ENCODE data around the gene RASGEF1C. TPM values are rescaled to one million over a fixed set of nuclear protein-coding genes. Genes with fewer than 3 reads are reported as not detected.

The RASGEF1C gene
- total and polyA plus RNA-seq, 10 of the 15 experiments (the other 5 are each of a cell fraction or from before 2014, with no cell fraction given): not detected

GRCh38 chr5:180207593-180207992 lies 1.4 kb downstream of the RASGEF1C start (continued):
- no peak for TF ChIP-seq RB1 (IDR thresholded peaks at IDR 0.05; ENCODE audit: borderline replicate concordance)

GRCh38 chr5:180206993-180207392 lies 2.0 kb downstream of the RASGEF1C start:
- no TSS peak for BruUV-seq (replicated peaks)
- peaks cover 0 to 5% of the 10 kb centered on the region in 2 experiments; a peak in 2 of 4 replicates for H3K27me3 ChIP-seq (replicated peaks in 1 of 2; ENCODE audit: control insufficient read depth in 2 of 2, insufficient read depth in 2 of 2, low read length in 1 of 2)
- H2AFZ ChIP-seq (ENCODE audit: control insufficient read depth, low read depth, low read length): no peak overlapping the region
- H3K4me1 ChIP-seq (ENCODE audit: control insufficient read depth, insufficient read depth, low read length): no peaks in the 10 kb centered on the region
- ChIA-PET POLR2A (no interaction called here), RAD21 (ENCODE audit: unreplicated experiment) (interaction anchor here (0.6 kb wide), 1 partner anchor 122 kb away, joined by 3 read pairs; no protein-coding TSS in a partner anchor), SMC1A (ENCODE audit: uncharacterized antibody, unreplicated experiment) (no interaction called here), CTCF (interaction anchor here (1.1 to 1.3 kb wide), 4 partner anchors 82 to 265 kb away, joined by 3 to 4 read pairs (median 3); no protein-coding TSS in a partner anchor)
- no peak for FAIRE-seq
- no peaks in the 10 kb centered on the region for H4K20me1 ChIP-seq (ENCODE audit: control insufficient read depth, insufficient read depth)
- H3K4me2 ChIP-seq (ENCODE audit: control insufficient read depth, insufficient read depth): no peak overlapping the region
- no peak overlapping the region for H3K27ac ChIP-seq (ENCODE audit: control insufficient read depth, insufficient read depth)
- ATAC-seq: no peak
- H3K79me2 ChIP-seq (ENCODE audit: control insufficient read depth, insufficient read depth, low read length): no peaks in the 10 kb centered on the region
- H3K36me3 ChIP-seq (ENCODE audit: control insufficient read depth in 2 of 2, insufficient read depth in 2 of 2, low read length in 1 of 2): no peaks in the 10 kb centered on the region
- no peak overlapping the region for H3K9ac ChIP-seq (ENCODE audit: control insufficient read depth, insufficient read depth, low read length)
- intact Hi-C loops (cut with micrococcal nuclease; ENCODE audit: unreplicated experiment): no loop called here
- in situ Hi-C loops (cut with MboI): no loop called here
- H3K4me3 ChIP-seq: no peak overlapping the region
- DNase-seq (ENCODE audit: low read depth, low spot score): no peak
- no peaks in the 10 kb centered on the region; the same call in 2 of the 3 replicates for H3K9me3 ChIP-seq (replicated peaks; ENCODE audit: control insufficient read depth, insufficient read depth, low read length)
- 35% methylated on average over 11 of the region's 11 CpGs for WGBS (ENCODE audit: insufficient coverage, insufficient replicate concordance, low lambda C conversion rate, missing lambda C conversion rate)
- TF ChIP-seq CREM (IDR thresholded peaks at IDR 0.05; ENCODE audit: low read depth): no peak
- TF ChIP-seq, protein P1, sequence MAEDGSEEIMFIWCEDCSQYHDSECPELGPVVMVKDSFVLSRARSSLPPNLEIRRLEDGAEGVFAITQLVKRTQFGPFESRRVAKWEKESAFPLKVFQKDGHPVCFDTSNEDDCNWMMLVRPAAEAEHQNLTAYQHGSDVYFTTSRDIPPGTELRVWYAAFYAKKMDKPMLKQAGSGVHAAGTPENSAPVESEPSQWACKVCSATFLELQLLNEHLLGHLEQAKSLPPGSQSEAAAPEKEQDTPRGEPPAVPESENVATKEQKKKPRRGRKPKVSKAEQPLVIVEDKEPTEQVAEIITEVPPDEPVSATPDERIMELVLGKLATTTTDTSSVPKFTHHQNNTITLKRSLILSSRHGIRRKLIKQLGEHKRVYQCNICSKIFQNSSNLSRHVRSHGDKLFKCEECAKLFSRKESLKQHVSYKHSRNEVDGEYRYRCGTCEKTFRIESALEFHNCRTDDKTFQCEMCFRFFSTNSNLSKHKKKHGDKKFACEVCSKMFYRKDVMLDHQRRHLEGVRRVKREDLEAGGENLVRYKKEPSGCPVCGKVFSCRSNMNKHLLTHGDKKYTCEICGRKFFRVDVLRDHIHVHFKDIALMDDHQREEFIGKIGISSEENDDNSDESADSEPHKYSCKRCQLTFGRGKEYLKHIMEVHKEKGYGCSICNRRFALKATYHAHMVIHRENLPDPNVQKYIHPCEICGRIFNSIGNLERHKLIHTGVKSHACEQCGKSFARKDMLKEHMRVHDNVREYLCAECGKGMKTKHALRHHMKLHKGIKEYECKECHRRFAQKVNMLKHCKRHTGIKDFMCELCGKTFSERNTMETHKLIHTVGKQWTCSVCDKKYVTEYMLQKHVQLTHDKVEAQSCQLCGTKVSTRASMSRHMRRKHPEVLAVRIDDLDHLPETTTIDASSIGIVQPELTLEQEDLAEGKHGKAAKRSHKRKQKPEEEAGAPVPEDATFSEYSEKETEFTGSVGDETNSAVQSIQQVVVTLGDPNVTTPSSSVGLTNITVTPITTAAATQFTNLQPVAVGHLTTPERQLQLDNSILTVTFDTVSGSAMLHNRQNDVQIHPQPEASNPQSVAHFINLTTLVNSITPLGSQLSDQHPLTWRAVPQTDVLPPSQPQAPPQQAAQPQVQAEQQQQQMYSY (CRISPR knock-in tag; IDR thresholded peaks at IDR 0.05): no peak
- TF ChIP-seq, protein P2, sequence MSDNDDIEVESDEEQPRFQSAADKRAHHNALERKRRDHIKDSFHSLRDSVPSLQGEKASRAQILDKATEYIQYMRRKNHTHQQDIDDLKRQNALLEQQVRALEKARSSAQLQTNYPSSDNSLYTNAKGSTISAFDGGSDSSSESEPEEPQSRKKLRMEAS (IDR thresholded peaks at IDR 0.05; ENCODE audit: low read depth, low read length): no peak
- no peak for TF ChIP-seq NRF1 (conservative IDR thresholded peaks at IDR 0.05; ENCODE audit: low read depth, low read length)
- no peak for TF ChIP-seq JUNB (IDR thresholded peaks at IDR 0.05)
- no peak for TF ChIP-seq IKZF2 (IDR thresholded peaks at IDR 0.05)
- no peak for TF ChIP-seq ETV6 (conservative IDR thresholded peaks at IDR 0.05 in 1 of 2, IDR thresholded peaks at IDR 0.05 in 1 of 2; ENCODE audit: borderline replicate concordance in 1 of 2, low read depth in 1 of 2)
- TF ChIP-seq NR2C1 (IDR thresholded peaks at IDR 0.05): no peak
- TF ChIP-seq TCF12 (IDR thresholded peaks at IDR 0.05; ENCODE audit: low read depth, low read length): no peak
- TF ChIP-seq, protein P3, sequence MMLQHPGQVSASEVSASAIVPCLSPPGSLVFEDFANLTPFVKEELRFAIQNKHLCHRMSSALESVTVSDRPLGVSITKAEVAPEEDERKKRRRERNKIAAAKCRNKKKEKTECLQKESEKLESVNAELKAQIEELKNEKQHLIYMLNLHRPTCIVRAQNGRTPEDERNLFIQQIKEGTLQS (IDR thresholded peaks at IDR 0.05; ENCODE audit: borderline replicate concordance, extremely low read depth, low read depth, low read length): no peak
- no peak for TF ChIP-seq SUZ12 (IDR thresholded peaks at IDR 0.05; ENCODE audit: unreplicated experiment)
- no peak for TF ChIP-seq PAX5 (IDR thresholded peaks at IDR 0.05; ENCODE audit: borderline replicate concordance, low read depth, low read length)
- TF ChIP-seq, protein P4, sequence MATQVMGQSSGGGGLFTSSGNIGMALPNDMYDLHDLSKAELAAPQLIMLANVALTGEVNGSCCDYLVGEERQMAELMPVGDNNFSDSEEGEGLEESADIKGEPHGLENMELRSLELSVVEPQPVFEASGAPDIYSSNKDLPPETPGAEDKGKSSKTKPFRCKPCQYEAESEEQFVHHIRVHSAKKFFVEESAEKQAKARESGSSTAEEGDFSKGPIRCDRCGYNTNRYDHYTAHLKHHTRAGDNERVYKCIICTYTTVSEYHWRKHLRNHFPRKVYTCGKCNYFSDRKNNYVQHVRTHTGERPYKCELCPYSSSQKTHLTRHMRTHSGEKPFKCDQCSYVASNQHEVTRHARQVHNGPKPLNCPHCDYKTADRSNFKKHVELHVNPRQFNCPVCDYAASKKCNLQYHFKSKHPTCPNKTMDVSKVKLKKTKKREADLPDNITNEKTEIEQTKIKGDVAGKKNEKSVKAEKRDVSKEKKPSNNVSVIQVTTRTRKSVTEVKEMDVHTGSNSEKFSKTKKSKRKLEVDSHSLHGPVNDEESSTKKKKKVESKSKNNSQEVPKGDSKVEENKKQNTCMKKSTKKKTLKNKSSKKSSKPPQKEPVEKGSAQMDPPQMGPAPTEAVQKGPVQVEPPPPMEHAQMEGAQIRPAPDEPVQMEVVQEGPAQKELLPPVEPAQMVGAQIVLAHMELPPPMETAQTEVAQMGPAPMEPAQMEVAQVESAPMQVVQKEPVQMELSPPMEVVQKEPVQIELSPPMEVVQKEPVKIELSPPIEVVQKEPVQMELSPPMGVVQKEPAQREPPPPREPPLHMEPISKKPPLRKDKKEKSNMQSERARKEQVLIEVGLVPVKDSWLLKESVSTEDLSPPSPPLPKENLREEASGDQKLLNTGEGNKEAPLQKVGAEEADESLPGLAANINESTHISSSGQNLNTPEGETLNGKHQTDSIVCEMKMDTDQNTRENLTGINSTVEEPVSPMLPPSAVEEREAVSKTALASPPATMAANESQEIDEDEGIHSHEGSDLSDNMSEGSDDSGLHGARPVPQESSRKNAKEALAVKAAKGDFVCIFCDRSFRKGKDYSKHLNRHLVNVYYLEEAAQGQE (IDR thresholded peaks at IDR 0.05; ENCODE audit: low read depth, low read length): no peak
- TF ChIP-seq KDM1A (IDR thresholded peaks at IDR 0.05; ENCODE audit: borderline replicate concordance): no peak
- no peak for TF ChIP-seq TBL1XR1 (IDR thresholded peaks at IDR 0.05; ENCODE audit: low read depth, low read length)

Measured in GM12878 (cell line).